Left forelimb (tissue), 1 donor: ENCODE data around the gene RTP3.

Experiments
- DNase-seq: peaks from one replicate; pipeline ENCODE4 v3.0.0-alpha.2; 2018; ENCODE audit warnings: low spot score

RTP3 gene

DNA sequence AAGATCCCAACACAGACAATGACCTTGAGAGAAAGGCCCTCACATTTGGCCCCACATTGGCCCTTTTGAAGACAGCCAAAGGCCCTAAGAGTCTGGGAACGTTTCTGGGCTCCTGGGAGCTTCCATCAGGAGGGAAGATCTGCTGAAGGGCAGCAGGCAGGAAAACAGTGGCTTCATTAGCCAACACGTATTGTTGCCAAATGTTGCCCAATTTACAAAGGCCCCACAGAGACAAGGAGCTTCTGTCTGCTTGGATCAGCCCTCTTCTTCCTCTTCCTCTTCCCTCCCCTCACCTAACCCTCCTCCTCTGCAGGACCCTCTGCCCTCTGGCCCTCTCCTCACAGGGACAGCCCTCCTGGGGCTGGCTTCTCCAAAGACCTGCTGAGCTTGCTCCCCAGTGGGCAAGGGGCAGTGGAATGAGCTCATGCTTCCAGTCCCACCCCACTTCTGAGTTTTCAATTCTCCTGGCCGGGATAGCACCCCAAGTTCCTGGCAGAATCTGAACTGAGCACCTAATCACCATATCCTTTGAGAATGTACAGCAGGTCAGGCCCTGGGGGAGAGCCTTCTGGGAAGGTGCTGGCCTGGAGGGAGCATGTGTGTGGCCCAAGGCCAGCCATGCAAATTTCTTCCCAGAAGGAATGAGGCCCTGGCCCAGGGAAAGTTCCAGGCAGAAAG, 28.0 kb upstream of the RTP3 start:
- DNase-seq: no peak

- no peak for DNase-seq
Observed at GRCh38 chr3:46470831-46471230, 26.9 kb upstream of the RTP3 start.

- DNase-seq: peak; percentile 58
Observed at GRCh38 chr3:46471371-46471914, 26.3 kb upstream of the RTP3 start.

- peak; percentile 6 for DNase-seq
Observed at GRCh38 chr3:46472736-46473135, 25.0 kb upstream of the RTP3 start.

- DNase-seq: peak; percentile 30
Observed at GRCh38 chr3:46477145-46477544, 20.6 kb upstream of the RTP3 start.

DNA sequence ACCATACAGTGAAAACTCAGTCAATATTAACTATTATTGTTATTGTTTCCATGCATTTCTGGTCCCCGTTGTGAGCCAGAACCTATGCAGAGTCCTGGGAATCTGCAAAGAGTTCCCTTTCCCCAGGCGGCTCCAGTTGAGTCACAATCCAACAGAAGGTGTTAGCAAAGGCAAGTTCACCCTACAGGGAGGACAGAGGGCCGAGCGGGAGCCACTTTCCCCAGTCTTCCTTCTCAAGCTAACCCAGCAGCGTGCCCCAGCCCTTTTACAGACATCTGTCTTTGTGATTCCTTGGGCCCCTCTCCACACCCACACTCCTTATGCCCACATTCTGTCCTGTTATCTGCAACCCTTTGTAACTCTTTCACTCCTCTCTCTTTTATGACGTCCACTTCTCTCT, 20.0 kb upstream of the RTP3 start:
- DNase-seq: peak; percentile 26

GRCh38 chr3:46478341-46478740, 19.4 kb upstream of the RTP3 start:
- DNase-seq: peak; percentile 44

DNA sequence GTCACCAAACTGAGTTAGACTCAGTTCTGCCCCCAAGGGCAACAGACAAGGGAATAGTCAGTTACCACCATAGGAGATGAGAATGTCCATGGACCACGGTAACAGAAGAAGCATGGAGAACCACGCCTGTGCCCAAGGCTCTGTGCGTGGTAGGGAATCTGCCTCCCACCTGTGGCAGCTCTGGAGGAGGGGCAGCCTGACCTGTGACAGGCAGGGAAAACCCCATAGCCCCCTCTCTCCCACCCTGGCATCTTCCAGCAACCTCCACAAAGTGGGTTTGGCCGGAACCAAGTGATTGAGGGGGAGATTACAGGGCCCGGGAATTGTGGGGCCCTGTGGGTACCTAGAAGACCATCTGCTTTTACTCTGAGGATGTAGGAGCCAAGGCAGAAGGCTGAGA, 18.8 kb upstream of the RTP3 start:
- DNase-seq: peak; percentile 25

- DNase-seq: no peak
Observed at GRCh38 chr3:46479696-46480095, 18.1 kb upstream of the RTP3 start.

DNA sequence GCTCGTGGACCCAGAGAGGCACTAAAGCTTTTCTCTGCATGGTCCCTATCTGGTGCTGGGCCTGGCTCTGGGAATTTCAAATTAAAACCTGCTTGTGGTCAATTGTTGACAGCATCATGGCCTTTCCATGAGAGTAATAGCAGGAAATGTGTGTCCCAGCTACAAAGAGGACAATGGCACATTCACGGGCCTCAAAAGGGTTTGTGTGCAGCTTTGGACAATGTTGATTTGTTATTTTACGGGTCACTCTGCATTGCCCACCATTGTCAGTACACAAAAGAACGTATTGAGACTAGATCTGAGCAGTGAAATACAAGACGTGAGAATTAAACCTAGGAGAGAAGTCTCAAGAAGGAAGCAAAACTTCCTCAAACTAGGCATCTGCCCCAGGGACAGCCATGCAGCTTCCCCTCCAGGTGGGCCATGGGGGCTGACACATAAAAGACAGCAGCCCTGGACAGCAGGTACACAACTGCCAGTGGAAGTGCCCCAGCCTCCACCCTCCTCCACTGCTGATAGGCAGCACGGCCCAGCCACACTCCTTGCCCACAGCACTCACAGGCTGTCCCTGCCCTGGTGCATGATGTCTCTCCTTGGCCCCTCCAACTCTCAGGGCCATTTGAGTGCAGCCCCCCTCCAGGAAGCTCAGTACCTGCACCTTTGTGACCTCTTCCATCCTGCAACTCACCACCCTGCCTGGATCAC, 17.1 kb upstream of the RTP3 start:
- DNase-seq: peak; percentile 53

- no peak for DNase-seq
Observed at GRCh38 chr3:46481636-46482035, 16.1 kb upstream of the RTP3 start.

GRCh38 chr3:46482632-46483350, 15.0 kb upstream of the RTP3 start:
- peak; percentile 58 for DNase-seq

GRCh38 chr3:46483825-46484224, 14.0 kb upstream of the RTP3 start:
- peak; percentile 25 for DNase-seq

DNA sequence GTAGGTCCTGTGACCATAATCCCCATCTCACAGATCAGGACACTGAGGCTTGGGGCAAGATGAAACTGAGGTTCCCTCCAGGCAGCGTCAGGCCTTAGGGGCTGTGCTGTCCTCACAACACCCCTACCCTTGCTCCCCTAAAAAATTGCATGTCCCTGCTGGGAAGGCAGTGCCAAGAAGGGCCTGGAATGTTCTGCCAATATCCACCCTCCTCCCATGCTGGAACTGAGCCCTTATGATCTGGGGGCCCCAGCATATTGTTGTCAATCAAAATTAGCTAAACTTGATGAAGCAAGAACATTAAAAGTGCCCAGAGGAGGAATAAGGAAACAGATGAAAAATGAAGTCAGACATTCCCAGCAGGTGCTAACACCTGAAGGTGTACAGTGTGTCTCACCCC, 13.4 kb upstream of the RTP3 start:
- DNase-seq: peak; percentile 30

DNA sequence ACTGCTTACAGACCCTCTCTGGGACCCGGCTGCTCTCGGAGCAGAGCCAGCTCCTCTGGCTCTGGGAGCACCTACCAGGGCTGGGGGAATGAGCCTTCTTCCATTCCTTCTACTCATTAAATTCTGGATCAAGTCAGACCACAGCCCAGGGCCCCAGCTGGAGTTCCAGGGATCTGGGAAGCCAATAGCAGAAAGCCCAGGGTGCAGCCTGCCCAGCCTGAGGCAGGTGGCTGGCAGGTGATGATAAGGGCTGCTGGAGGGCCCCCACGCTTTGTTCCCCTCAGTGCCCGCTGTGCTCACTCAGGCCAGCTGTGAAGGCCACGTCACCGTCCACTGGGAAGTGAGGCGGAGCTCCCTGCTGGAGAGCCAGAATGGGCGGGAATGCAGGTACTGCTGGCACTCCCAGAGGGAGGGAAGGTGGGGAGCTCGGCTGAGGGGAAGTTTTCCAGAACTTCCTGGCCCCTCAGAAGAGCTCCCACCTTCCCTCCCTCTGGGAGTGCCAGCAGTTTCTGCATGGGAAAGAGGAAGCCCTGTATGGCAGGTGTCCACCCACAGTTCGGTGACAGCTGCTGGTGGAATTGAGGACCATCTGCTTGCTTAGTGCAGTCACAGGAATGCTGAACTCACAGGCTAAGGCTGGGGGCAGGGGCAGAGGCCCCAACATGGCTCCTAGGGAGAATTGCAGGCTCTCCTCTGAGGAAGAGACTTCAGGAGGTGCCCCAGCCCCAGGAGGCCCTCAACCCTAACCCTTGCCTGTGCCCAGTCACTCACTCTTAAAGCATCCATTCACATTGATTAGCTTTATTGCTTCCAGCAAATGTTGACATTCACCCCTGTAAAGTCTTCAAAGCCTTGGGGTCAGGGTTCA, 12.6 kb upstream of the RTP3 start:
- peak; percentile 66 for DNase-seq

DNA sequence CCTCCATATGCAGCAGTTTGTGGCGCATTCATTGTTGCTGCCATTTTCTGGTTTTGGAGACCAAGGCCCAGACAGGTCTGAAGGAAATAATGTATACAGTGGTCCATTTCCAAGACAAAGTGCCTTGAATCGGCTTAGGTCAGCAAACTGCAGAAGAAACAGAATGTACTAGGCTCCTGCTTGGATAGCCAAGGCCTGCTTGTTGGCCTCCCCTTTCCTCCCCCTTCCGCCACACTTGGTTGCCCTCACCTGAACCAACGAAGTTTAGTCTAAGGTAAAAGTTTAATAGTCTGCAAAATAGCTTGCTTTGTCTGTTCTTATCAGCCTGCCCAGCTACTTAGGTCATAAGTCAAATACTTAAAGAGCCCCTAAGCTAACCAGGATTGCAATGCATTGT, 12.0 kb upstream of the RTP3 start:
- DNase-seq: peak; percentile 3

DNA sequence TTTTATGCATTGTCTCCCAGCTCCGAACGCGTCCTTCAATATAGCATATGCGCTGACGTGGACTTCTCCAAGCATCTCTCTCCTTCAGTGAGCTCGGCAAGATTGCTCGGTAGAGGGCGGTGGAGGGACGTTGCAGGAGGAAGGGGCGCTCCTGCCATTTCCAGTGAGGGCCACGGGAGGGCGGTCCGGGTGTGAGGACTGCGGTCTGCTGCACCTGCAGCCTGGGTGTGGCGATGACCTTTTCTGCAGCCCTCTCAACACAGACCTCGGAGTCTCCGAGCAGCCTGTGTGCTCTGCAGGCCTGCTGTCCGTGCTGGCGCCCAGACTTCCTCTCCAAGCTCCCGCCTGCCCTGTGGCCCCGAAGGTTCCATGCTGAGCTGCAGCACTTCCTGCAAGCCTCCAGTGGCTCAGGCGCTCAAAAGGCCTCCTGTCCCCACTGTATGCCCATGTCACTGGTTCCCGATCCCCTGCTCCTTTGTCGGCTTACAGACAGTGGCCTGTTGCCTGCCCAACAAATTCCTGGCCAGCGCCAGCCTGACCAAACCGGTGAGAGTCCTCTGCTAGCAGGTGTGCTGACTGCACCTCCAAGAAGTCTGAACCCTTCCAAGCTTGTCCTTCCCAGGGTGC, 8.9 kb upstream of the RTP3 start:
- DNase-seq: peak; percentile 92

DNA sequence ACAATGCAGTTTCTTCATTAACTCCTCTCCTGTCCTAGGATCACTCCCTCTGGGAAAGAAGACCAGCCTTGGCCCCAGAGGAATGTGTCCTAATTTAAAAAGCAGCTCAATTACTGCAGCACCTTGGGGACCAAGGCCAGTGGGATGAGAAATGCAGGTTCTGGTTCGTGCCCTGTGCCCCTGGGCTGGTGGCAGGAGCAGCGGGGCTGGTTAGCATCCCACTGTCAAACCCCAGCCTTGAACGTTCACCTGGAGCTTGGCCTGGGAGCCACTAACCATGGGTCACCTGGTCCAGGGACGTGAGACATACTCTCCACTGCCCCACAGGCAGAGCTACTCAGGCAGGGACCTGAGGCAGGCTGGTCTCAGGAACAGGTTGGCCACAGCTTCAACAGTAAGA, 8.4 kb upstream of the RTP3 start:
- DNase-seq: peak; percentile 61

DNA sequence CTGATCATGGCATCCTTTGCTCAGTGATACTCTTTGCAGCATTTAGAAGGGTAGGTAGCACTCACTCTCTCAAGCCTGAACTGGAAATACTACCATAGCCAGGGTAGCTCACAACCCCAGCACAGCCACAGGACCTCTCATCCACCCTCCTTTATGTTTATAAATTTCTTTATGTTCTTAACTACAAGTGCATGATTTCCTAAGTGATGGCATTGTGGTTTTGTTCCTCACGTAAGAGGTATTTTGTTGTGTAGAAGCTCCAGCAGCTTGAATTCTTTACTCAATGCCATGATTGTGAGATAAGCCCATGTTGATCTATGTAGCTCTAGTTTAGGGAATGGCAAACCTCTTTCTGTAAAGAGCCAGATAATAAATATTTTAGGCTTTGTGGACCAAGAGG, 7.9 kb upstream of the RTP3 start:
- peak; percentile 6 for DNase-seq

DNA sequence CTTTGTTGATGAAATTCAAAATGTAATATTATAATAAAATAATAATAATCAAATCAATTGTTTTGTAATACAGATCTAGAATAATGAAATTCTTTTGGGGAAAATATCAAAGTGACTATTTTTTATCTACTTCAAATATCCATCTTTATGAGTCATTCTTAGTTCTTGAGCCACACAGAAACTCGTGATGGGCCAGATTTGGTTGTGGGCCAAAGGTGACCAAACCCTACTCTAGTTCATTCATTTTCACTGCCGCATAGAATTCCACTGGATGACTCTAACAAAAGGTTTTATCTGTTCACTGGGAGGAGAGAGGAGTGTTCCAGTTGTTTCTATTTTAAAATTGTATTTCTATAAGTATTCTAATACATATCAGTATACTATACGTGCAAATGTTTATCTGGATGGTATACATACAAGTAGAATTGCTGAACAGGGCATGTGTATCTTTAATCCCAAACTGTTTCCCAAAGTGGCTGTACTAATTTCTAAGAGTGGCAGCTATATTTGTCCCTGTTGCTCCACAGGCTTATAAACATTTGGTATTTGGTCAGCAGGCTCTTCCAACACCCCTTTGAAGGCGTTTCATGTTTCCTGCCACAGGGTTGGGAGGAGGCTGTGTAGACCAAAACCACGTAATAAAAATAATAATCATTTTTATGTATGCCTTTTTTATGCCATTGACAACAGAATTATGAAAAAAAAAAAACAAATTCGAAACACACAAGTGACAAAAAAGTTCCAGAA, 7.3 kb upstream of the RTP3 start:
- DNase-seq: no peak
